DOHH2 (cell line): ENCODE measurements around the gene DLG5.

Experiments
- EZH2phosphoT487 ChIP-seq: fragments of 200-600 bp; sonication (generic); IDR thresholded peaks from 2 replicates; pipeline ENCODE4 v1.6.1; 2017; ENCODE audit warnings: borderline replicate concordance, mild to moderate bottlenecking, antibody characterized with exemption, low read length, moderate library complexity, mixed read lengths
- TF ChIP-seq, protein P1 (sequence below): fragments of 200-600 bp; sonication (generic); IDR thresholded peaks from one replicate; pipeline ENCODE4 v1.5.1; 2014; ENCODE audit warnings: antibody characterized with exemption, mild to moderate bottlenecking, low read depth, low read length; ENCODE audit not compliant: poor library complexity, severe bottlenecking

DNA sequence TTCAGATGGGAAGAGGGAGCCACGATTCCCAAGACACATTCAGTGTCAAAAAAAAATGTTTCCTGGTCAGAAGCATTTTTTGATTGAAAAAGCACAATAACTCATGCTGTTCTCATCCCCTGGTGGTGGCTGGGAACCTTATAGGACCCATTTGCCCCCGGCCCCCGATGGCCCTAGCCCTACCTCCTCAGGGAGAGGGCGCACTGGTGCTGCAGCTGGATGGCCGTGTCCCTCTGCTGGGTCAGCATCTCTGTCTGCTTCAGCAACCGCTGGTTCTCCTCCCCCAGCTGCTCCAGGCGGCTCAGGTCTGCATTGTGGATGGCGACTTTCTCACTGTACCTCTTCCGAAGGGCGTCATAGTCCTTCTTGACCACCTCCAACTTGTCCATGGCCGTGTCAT, 83.3 kb downstream of the DLG5 start:
- TF ChIP-seq, protein P1, sequence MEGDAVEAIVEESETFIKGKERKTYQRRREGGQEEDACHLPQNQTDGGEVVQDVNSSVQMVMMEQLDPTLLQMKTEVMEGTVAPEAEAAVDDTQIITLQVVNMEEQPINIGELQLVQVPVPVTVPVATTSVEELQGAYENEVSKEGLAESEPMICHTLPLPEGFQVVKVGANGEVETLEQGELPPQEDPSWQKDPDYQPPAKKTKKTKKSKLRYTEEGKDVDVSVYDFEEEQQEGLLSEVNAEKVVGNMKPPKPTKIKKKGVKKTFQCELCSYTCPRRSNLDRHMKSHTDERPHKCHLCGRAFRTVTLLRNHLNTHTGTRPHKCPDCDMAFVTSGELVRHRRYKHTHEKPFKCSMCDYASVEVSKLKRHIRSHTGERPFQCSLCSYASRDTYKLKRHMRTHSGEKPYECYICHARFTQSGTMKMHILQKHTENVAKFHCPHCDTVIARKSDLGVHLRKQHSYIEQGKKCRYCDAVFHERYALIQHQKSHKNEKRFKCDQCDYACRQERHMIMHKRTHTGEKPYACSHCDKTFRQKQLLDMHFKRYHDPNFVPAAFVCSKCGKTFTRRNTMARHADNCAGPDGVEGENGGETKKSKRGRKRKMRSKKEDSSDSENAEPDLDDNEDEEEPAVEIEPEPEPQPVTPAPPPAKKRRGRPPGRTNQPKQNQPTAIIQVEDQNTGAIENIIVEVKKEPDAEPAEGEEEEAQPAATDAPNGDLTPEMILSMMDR: no peak
- TF ChIP-seq EZH2phosphoT487: no peak
